SHP77 treated with DMSO at 0.1 percent for 48 hours (cell line): ENCODE measurements around the gene PHF24.
"Not testable (repeated sequence)": the region's sequence is repeated elsewhere in the genome, so short reads cannot be mapped to it uniquely, and the experiment has no call there.

Experiments
- DNase-seq: peaks from one replicate; lab custom pipeline; 2025; lab: John Stamatoyannopoulos, UW

The PHF24 gene

DNA sequence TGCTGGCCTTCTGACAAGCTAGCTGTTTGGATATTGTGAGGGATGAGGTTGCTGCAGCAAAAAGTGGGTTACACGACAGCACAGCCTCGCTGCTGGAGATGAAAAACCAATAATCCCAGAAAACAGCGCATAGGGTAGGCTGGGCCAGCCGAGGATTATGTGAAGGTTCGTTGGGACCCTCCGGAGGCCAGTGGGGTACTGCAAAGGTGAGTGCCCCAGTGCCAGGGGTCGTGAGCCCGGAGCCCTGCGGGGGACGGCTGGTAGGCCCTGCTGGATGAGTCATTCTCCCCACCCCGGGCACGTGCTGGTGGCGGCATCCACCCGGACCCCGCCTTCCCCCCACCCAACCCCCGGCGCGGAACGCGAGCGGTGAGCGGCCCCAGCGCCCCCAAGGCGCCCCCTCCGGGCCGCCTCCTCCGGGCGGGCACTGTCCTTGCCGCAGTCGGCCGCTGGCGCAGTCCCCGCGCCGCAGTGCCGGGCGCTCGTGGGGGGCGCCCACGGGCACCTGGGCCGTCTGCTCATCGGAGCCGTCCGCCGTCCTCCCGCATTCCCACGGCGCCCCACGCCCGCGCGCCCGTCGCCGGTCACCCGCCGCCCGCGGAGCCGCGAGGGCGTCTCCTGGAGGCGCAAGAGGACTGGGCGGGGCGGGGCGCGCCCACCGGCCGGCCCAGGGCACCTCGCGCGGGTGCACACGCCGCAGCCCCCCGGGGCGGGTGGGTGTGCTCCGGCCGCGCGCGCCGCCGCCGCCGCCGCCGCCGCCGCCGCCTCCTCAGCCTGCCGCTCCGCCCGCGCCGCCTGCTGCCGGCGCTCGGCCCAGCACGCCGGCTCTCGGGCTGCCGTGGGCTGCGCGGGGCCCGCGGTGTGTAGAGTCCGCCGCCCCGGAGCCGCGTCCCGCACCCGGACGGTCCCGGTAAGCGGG is at the start of gene PHF24:
Gene PHF24 (plus strand): TSS at position 794 of the 919 bp plus-strand sequence. CDS start 13,014 bp downstream, outside the sequence.
- no peak for DNase-seq

- DNase-seq: no peak
Measured at GRCh38 chr9:34927061-34927460, 31.0 kb upstream of the PHF24 start.

DNA sequence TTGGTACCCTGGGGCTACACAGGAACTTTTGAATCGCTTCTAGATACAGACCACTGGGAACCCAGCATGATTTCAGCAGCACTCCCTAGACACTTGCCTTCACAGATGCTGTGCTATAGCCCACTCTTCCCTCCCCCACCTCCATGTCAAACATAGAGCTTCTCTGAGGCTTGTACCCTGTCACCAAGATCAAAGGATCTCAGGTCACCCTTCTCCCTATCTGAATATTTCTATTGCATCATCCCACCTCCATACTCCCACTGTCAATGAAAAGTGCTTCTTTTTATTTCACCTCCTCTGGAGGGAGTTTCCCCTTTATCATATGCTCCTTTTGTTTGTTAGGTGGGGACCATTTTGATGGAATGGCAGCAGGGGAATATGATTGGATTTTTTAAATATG is 29.2 kb upstream of the PHF24 start:
- DNase-seq: no peak

- no peak for DNase-seq
Measured at GRCh38 chr9:34929506-34930102, 28.5 kb upstream of the PHF24 start.

- DNase-seq: not testable (repeated sequence)
Measured at GRCh38 chr9:34939989-34940388, 18.1 kb upstream of the PHF24 start.

- no peak for DNase-seq
Measured at GRCh38 chr9:34948451-34948850, 9.6 kb upstream of the PHF24 start.

DNA sequence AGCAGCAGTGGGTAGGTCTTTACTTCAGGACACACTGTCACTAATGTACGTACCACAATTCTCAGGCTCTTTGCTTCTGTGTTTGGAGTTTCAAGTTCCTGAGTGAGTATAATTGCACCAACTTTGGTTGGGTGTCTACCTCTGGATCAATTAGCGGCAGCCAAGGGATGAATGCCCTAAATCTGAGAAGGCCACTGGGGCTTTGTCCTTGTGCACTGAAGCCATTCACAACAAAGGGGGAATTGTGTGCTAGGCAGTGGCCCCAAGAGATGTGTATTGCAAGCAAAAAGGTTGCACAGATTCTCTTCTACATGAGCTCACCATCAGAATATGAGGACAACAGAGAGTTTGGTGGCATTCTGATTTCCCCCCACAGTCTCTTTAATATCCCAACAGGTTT is 3.9 kb upstream of the PHF24 start:
- no peak for DNase-seq

- DNase-seq: not testable (repeated sequence)
Measured at GRCh38 chr9:34956066-34956465, 2.0 kb upstream of the PHF24 start.

DNA sequence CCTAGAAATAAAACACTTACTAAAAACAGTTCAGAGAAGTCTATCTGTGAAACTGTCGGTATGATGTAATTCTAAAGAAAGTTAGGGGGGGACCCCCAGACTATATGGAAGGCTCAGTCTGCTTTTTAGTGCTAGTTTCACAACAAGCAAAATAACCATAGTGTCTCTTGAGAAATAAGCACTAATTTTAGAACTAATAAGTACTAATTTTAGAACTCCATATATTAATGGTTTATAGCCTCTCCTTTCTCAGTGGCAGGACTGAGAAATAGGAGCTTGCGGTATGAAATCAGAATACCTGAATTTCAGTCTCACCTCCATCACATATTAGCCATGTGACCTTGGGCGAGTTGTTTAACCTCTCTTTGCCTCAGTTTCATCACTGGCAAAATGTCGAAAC is 1.4 kb upstream of the PHF24 start:
- DNase-seq: no peak

GRCh38 chr9:34958411-34958982 is 412 bp downstream of the PHF24 start:
- DNase-seq: no peak

DNA sequence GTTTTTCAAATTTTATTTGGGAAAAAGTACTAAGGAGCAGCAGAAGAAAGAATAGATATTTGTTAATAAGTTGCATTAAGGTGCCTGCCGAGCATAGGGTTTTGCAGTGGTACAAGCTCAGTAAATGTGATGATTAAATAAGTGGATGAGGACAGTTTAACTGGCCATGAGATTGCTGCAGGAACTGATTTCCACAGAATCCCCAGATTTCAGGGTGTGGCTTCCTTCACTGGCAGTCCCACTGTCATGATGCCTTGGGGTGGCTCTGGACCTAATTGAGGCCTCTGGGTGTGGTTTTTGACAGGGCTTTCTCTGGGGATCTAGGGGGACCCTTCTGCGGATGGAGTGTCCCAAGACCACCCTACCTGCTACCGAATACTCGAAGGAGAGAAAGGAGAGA is 1.4 kb downstream of the PHF24 start:
- no peak for DNase-seq

DNA sequence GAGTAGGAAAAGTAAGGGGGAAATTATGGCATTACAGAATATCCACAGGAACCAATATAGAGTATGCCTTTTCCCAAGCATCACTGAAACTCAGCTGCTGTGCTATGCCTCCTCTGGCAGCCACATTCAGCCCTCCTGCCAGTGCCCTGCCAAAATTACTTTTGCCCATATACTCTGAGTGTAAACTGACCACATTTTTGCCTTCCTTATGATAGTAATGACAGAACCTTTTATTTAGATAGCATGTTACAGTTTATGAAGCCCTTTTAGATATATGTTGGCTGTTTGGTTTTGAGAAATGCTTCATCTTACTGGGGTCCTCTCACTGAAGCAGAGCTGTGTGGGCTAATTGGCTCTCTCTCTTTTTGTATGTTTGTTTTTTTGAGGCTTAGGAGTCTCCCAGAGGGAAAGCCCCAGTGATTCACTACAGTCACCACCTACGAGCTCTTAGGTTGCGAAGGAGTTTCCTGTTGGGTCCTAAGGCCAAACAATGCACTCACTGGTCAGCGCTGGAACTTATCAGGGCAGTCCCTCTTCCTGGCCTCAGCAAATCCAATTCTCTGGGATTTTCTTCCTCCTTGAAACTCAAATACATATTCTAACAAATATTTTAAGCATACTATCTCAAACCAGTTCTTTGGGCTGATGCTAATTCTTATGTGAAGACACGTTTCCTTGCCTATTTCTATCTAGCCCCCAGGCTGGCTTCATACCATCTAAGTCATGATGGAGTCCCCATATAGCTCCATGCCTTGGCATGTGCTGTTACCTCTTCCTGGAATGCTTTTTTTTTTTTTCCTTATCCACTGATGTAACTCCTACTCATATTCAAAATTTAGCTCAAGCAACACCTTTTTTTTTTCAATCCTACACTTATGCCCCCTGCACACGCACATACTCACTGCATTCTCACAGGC is 3.7 kb downstream of the PHF24 start:
- no peak for DNase-seq

GRCh38 chr9:34962546-34962945 is 4.5 kb downstream of the PHF24 start:
- DNase-seq: no peak

DNA sequence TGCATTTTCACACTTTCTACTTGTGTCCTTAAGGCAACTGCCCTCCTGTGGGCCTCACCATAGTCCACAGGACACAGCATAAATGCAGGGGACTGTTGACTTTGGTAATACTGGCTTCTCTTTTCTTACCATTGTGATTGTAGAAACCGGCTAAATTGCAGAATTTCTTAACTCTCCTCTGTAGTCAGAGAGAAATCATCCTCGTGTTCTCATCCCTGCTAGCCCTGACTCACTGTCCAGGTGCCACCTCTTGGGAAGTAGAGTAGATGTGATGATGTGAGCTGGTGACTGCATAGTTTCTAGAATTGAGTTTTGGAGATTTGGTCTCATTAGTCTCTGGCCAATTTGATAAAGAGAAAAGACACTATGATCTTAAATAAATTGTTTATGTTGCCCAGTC is 5.5 kb downstream of the PHF24 start:
- DNase-seq: no peak

GRCh38 chr9:34964458-34964857 is 6.4 kb downstream of the PHF24 start:
- no peak for DNase-seq

DNA sequence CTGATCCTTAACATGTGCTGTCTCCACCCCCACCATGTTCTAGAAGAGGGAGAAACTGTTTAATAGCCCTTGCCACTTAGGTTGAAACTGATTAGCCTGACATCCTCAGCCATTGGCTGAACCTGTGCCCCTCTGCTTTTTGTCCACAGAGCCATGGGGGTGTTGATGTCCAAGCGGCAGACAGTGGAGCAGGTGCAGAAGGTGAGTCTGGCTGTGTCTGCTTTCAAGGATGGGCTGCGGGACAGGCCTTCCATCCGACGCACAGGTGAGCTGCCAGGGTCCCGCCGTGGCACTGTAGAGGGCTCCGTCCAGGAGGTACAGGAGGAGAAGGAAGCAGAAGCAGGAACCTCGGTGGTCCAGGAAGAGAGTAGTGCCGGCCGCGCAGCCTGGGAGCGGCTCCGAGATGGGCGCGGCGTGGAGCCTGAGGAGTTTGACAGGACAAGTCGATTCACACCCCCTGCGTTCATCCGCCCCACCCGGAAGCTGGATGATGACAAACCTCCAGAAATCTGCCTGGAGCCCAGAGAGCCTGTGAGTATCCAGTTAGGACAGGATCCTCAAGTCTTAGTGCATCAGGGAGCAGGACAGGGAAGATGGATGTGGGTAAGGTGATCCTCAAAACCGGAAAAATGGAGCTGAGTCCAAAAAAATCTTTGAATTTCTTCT is 13.2 kb downstream of the PHF24 start:
- DNase-seq: no peak

DNA sequence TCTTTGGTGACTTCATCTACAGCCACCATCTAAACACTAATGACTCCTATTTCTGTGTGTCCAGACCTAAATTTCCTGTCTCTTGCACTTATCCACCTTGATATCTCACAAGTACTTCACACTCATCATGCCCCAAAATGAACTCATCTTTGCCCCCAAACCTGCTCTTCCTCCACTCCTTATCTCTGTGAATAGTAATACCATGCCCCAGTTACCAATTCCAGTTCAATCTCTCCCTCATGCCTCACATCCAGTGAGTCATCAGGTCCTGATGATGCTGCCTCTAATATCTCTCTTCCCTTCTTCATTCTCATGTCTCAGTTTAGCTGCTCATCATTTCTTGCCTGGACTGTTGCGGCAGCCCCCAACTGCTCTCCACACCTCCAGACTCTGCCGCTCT is 16.6 kb downstream of the PHF24 start:
- DNase-seq: no peak

- DNase-seq: no peak
Measured at GRCh38 chr9:34976441-34976840, 18.4 kb downstream of the PHF24 start.

DNA sequence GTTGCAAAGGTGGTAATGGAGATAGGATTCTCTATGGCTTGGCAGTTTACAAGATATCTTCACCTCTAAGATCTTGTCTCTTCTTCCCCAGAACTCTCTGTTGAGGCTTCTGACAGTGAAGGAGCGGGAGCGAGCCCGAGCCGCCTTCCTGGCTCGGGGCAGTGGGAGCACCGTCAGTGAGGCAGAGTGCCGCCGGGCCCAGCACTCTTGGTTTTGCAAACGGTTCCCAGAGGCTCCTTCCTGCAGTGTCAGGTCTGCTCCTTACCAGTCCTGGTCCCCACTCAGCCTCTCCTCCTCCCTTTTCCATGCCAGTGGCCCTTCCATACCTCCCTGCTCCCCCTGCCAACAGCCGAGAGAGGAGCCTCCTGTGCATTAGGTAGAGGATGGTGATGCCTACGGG is 18.9 kb downstream of the PHF24 start:
- DNase-seq: no peak

DNA sequence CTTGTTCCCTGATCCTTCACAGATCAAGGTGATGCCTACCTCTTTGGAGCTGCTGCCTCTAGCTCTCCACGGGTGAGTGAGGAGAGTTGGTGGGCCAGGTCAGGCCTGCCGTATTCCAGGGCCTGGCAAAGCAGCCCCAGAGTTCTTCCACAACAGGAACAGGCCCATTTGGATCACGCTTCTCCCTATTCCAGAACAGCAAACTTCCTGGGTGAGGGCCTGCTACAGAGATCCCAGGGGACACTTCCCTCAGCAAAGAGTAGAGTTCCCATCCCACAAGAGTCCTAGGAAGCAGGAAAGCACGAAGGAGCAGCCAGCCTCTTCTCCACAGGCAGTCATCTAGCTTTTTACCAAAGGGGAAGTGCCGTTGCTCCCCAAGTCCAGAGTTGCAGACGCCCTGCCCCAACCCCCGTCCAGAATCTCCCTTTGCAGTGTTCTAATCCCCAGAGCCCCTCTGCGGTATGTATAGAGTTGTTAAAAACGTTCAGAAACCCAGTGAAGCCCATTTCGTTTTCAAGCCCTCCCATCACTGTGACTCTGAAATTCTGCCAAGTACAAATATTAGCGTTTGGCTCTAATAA is 22.2 kb downstream of the PHF24 start:
- no peak for DNase-seq

GRCh38 chr9:34982361-34982760 is 24.3 kb downstream of the PHF24 start:
- DNase-seq: no peak
